ENCODE results near the gene MAGI2.

DNA sequence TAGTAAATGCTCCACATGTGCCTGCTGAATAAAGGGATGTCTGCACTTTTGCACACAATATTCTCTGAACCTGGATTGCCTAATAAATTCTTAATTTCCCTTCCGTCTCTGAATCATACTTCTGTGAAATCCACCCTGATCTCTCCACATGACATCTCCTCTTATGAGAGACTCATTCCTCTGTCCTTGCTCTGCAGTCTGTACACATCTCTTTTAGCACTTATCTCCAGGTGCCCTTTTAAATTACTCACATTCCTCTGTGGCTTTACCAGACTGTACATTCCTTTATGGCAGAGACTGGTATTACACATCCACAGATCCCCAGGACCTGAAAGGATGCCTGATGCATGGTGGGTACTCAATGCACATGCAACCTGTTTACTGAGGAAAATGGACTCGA is 1127.3 kb downstream of the MAGI2 start:
- TF ChIP-seq CSRNP3 (CRISPR knock-in tag; IDR thresholded peaks at IDR 0.05), result no peak
- TF ChIP-seq PATZ1 (CRISPR knock-in tag; IDR thresholded peaks at IDR 0.05; ENCODE audit: borderline replicate concordance), result no peak
- TF ChIP-seq, protein P1, sequence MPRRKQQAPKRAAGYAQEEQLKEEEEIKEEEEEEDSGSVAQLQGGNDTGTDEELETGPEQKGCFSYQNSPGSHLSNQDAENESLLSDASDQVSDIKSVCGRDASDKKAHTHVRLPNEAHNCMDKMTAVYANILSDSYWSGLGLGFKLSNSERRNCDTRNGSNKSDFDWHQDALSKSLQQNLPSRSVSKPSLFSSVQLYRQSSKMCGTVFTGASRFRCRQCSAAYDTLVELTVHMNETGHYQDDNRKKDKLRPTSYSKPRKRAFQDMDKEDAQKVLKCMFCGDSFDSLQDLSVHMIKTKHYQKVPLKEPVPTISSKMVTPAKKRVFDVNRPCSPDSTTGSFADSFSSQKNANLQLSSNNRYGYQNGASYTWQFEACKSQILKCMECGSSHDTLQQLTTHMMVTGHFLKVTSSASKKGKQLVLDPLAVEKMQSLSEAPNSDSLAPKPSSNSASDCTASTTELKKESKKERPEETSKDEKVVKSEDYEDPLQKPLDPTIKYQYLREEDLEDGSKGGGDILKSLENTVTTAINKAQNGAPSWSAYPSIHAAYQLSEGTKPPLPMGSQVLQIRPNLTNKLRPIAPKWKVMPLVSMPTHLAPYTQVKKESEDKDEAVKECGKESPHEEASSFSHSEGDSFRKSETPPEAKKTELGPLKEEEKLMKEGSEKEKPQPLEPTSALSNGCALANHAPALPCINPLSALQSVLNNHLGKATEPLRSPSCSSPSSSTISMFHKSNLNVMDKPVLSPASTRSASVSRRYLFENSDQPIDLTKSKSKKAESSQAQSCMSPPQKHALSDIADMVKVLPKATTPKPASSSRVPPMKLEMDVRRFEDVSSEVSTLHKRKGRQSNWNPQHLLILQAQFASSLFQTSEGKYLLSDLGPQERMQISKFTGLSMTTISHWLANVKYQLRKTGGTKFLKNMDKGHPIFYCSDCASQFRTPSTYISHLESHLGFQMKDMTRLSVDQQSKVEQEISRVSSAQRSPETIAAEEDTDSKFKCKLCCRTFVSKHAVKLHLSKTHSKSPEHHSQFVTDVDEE (CRISPR knock-in tag; IDR thresholded peaks at IDR 0.05), result 0 out of 2 replicates have a peak, but pooled peaks have one; percentile 49
- TF ChIP-seq CREB5 (CRISPR knock-in tag; IDR thresholded peaks at IDR 0.05; ENCODE audit: low read depth), result peak; percentile 46; the same call in 1 of the 2 replicates

Measured in SK-N-SH treated with all-trans-retinoic acid at 6 μM for 48 hours (cell line).